A673 (cell line): Measurements from ENCODE around the gene TAPBPL.

Source experiments
- CTCF ChIP-seq: fragments of 300-800, 200-600 bp; sonication (generic); conservative IDR thresholded peaks from 2 replicates; pipeline ENCODE4 v1.5.1; 2017; ENCODE audit warnings: low read depth, mild to moderate bottlenecking, antibody characterized with exemption, low read length, moderate library complexity, mixed read lengths
- EZH2 ChIP-seq: fragments of 200-600 bp; sonication (generic); IDR thresholded peaks from 2 replicates; pipeline ENCODE4 v1.6.1; 2017; ENCODE audit warnings: borderline replicate concordance, low read depth, mild to moderate bottlenecking, mixed read lengths, antibody characterized with exemption, low read length; ENCODE audit not compliant: poor library complexity, severe bottlenecking

- no peak for TF ChIP-seq CTCF
- no peak for TF ChIP-seq EZH2
Observed at GRCh38 chr12:6450091-6450868, 1.6 kb upstream of the TAPBPL start.
